Activated B cell treated with CpG ODN at 0.5 μM for 24 hours (primary cell): ENCODE data around the gene FAM111B. TPM values are rescaled to one million over a fixed set of nuclear protein-coding genes. Genes with fewer than 3 reads are reported as not detected.

Experiments
- ATAC-seq: fragments of 200-7000 bp; cut with Tn5 transposase; one replicate; pipeline ENCODE4 v1.10.0; 2021; ENCODE audit warnings: low read depth, mild to moderate bottlenecking, moderate library complexity
- CTCF ChIA-PET: fragments of 350-600 bp; sonication (Branson Sonifier 250); formaldehyde crosslinking; loops from one replicate; lab custom pipeline; 2021; ENCODE audit warnings: antibody characterized with exemption; lab: Charles Lee
- POLR2A ChIA-PET: fragments of 350-600 bp; sonication (Branson Sonifier 250); formaldehyde crosslinking; loops from one replicate; lab custom pipeline; 2021; ENCODE audit warnings: antibody characterized with exemption; lab: Charles Lee
- DNase-seq: peaks from one replicate; pipeline ENCODE4 v3.0.0; 2022
- H3K27ac Mint-ChIP-seq: one replicate; pipeline ENCODE4 v1.8.0; 2020; ENCODE audit warnings: mixed read lengths
- H3K27me3 Mint-ChIP-seq: one replicate; pipeline ENCODE4 v1.8.0; 2021; ENCODE audit warnings: mixed read lengths
- H3K36me3 Mint-ChIP-seq: one replicate; pipeline ENCODE4 v1.8.0; 2021; ENCODE audit warnings: low read depth, mixed read lengths
- H3K4me1 Mint-ChIP-seq: one replicate; pipeline ENCODE4 v1.8.0; 2021; ENCODE audit warnings: mixed read lengths
- H3K4me3 Mint-ChIP-seq: one replicate; pipeline ENCODE4 v1.8.0; 2020; ENCODE audit warnings: mild to moderate bottlenecking, mixed read lengths
- H3K9me3 Mint-ChIP-seq: one replicate; pipeline ENCODE4 v1.8.0; 2020; ENCODE audit warnings: mixed read lengths
- intact Hi-C: fragments of 100-400 bp; cut with micrococcal nuclease; formaldehyde crosslinking; loops from one replicate; pipeline ENCODE4 v1.15.1; 2024
- total RNA-seq: library from RNA; stranded (reverse); gene quantifications from 2 replicates; pipeline ENCODE4 v1.2.3, GENCODE V29; 2022
- TF ChIP-seq, protein P1 (sequence below): fragments of 200-600 bp; IDR thresholded peaks from one replicate; pipeline ENCODE4 v1.8.0; 2022; ENCODE audit warnings: antibody characterized with exemption, mild to moderate bottlenecking

Gene FAM111B
- total RNA-seq, 1 donor from 2014 or later: 48.0 TPM

DNA sequence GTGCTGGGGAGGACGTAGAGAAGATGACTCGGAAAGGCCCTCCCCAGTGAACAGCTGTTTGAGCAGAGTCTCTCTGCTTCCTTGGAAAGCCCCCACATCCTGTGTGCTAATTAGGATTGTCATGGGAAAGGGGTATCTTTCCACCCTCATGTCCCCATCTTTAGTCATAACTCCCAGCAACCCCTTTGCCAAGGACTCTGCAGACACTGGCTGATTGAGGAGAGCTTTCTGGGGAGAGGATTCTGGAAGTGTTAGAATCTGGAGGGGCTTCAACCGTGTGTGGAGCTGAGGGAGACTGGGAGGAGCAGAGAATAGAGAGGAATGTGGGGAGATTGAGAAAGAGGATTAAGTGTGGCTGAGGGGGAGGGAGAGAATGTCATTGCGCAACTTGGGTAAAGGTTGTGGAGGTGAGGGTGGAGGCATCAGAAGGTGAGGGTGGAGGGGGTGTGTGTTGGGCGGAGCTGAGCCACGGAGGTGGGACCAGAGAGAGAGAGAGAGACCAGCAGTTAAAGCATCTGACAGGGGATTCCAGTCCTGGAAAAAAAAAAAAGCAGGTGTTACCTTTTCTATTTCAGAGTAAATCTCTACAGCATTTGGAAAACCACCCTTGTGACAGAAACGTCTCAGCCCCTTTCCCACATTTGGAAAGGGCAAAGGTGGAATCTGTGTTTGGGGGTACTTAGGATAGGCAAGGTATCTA, 67.1 kb downstream of the FAM111B start:
- Mint-ChIP-seq H3K4me3 (peak overlapping the region; percentile 96), H3K9me3 (no peaks in the 10 kb centered on the region), H3K27ac (peak overlapping the region; percentile 48), H3K4me1 (peaks cover 34% of the 10 kb centered on the region), H3K27me3 (no peaks in the 10 kb centered on the region), H3K36me3 (peaks cover 32% of the 10 kb centered on the region)
- ATAC-seq (no peak), DNase-seq (no peak)
- ChIA-PET POLR2A (interaction anchor here (0.6 to 6.4 kb wide), 7 partner anchors 9 to 596 kb away, joined by 3 to 70 read pairs (median 4); partner anchors contain the start of gene MPEG1), CTCF (interaction anchor here (1.0 to 9.0 kb wide), 5 partner anchors 10 to 90 kb away, joined by 3 to 102 read pairs (median 35); no protein-coding TSS in a partner anchor)
- intact Hi-C loops: loop anchor here (10.0 kb wide), 1 partner anchor 381 kb away; no protein-coding TSS in a partner anchor
- TF ChIP-seq, protein P1, sequence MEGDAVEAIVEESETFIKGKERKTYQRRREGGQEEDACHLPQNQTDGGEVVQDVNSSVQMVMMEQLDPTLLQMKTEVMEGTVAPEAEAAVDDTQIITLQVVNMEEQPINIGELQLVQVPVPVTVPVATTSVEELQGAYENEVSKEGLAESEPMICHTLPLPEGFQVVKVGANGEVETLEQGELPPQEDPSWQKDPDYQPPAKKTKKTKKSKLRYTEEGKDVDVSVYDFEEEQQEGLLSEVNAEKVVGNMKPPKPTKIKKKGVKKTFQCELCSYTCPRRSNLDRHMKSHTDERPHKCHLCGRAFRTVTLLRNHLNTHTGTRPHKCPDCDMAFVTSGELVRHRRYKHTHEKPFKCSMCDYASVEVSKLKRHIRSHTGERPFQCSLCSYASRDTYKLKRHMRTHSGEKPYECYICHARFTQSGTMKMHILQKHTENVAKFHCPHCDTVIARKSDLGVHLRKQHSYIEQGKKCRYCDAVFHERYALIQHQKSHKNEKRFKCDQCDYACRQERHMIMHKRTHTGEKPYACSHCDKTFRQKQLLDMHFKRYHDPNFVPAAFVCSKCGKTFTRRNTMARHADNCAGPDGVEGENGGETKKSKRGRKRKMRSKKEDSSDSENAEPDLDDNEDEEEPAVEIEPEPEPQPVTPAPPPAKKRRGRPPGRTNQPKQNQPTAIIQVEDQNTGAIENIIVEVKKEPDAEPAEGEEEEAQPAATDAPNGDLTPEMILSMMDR: no peak

DNA sequence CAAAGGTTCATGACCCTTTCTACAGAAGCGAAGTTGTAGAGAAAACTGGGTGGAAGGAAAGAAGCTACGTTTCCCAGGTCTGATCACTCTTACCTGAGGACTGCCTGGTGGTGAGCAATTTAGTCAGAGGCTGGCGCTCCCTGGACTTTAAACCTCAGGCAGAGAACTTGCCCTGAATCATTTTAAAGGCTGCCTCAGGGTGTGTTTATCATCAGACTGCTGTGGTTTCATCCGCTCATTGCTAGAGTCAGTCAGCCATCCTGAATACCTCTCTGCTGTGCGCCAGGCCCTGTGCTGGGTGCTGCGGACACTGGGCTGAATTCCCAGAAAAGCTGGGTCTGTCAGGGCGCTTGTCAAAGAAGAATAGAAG, 67.6 kb downstream of the FAM111B start:
- ChIA-PET POLR2A (interaction anchor here (0.6 to 6.4 kb wide), 6 partner anchors 8 to 597 kb away, joined by 3 to 70 read pairs (median 30); partner anchors contain the start of gene MPEG1), CTCF (interaction anchor here (0.7 to 9.0 kb wide), 5 partner anchors 10 to 90 kb away, joined by 3 to 102 read pairs (median 35); no protein-coding TSS in a partner anchor)
- H3K4me3 Mint-ChIP-seq: peak overlapping the region; percentile 96
- H3K27ac Mint-ChIP-seq: peak overlapping the region; percentile 69
- H3K4me1 Mint-ChIP-seq: peaks cover 38% of the 10 kb centered on the region
- no peaks in the 10 kb centered on the region for H3K27me3 Mint-ChIP-seq
- DNase-seq: no peak
- intact Hi-C loops: loop anchor here (10.0 kb wide), 1 partner anchor 380 kb away; no protein-coding TSS in a partner anchor
- no peak for ATAC-seq
- H3K9me3 Mint-ChIP-seq: peaks cover 4% of the 10 kb centered on the region
- TF ChIP-seq, protein P1: no peak
- peaks cover 36% of the 10 kb centered on the region for H3K36me3 Mint-ChIP-seq

DNA sequence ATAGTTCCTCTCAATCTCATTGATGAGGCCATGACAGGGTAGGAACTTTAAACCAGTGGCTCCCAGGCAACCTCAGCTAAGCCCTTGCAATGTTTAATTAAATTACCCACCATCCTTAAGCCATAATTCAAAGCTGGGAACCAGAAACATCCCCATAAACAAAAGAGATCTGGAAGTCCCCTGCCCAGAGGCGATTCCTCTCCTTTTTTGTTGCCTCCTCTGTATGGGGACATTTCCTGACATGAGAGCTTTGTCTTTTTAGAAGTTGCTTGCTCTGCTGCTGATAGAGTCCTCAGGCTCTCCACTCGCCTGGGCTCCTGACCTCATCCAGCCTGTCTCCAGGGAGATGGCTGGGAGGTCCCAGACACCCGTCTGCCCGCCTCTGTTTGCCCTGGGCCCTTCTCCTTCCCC, 68.1 kb downstream of the FAM111B start:
- Mint-ChIP-seq H3K4me3 (peak overlapping the region; percentile 96), H3K36me3 (peaks cover 38% of the 10 kb centered on the region), H3K4me1 (peaks cover 39% of the 10 kb centered on the region), H3K9me3 (peaks cover 7% of the 10 kb centered on the region), H3K27me3 (no peaks in the 10 kb centered on the region), H3K27ac (peak overlapping the region; percentile 69)
- no peak for ATAC-seq
- DNase-seq: no peak
- CTCF ChIA-PET: interaction anchor here (0.7 to 9.0 kb wide), 4 partner anchors 9 to 47 kb away, joined by 3 to 102 read pairs (median 48); no protein-coding TSS in a partner anchor
- TF ChIP-seq, protein P1: no peak
- POLR2A ChIA-PET: interaction anchor here (0.6 to 6.4 kb wide), 5 partner anchors 8 to 98 kb away, joined by 3 to 70 read pairs (median 57); partner anchors contain the start of gene MPEG1
- intact Hi-C loops: loop anchor here (10.0 kb wide), 1 partner anchor 380 kb away; no protein-coding TSS in a partner anchor

DNA sequence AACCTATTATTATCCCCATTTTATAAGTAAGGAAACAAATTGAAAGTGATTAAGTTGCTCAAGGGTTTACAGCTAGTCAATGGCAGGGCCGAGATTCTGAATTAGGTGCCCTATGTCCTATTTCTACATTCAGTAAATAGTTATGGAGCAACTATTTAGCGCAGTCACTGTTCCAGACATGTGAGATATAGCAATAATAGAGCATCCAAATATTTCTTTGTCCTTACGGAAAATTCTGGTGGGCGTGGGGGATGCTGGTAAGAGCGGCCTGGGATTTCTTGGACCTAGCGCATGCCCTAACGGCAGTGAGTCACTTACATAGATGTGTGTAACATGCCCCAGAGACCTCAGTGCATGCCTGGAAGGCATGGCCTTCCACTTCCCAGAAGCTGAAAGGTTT, 69.3 kb downstream of the FAM111B start:
- Mint-ChIP-seq H3K9me3 (peaks cover 7% of the 10 kb centered on the region), H3K4me3 (no peak overlapping the region), H3K27me3 (no peaks in the 10 kb centered on the region), H3K4me1 (peaks cover 41% of the 10 kb centered on the region), H3K36me3 (peaks cover 40% of the 10 kb centered on the region), H3K27ac (no peak overlapping the region)
- no peak for ATAC-seq
- ChIA-PET POLR2A (interaction anchor here (5.5 kb wide), 1 partner anchor 23 kb away, joined by 57 read pairs; no protein-coding TSS in a partner anchor), CTCF (interaction anchor here (0.9 to 9.0 kb wide), 2 partner anchors 8 to 18 kb away, joined by 3 to 102 read pairs; no protein-coding TSS in a partner anchor)
- intact Hi-C loops: loop anchor here (10.0 kb wide), 1 partner anchor 378 kb away; no protein-coding TSS in a partner anchor
- TF ChIP-seq, protein P1: no peak
- DNase-seq: no peak

Other genes starting within 250 kb of the FAM111B start
- not detected in 2 replicates for gene GLYATL1, start 167.7 kb upstream of the FAM111B start, total RNA-seq
- not detected in 2 replicates for gene GLYATL1B, start 20.9 kb upstream of the FAM111B start, total RNA-seq
- 51.5 and 64.3 TPM in 2 replicates for gene FAM111A, start 35.6 kb downstream of the FAM111B start, total RNA-seq
- 24.2 TPM in 2 replicates for gene DTX4, start 64.9 kb downstream of the FAM111B start, total RNA-seq
- 145 and 154 TPM in 2 replicates for gene MPEG1, start 105.7 kb downstream of the FAM111B start, total RNA-seq